MM.1S (cell line): ENCODE measurements around the gene IL11RA.

Experiments
- CTCF ChIP-seq: fragments of 300-600 bp; sonication (generic); IDR thresholded peaks from 2 replicates; pipeline ENCODE4 v1.5.1; 2016; ENCODE audit warnings: antibody characterized with exemption, low read length, mixed read lengths
- EZH2 ChIP-seq: fragments of 300-600 bp; sonication (generic); optimal IDR thresholded peaks from 2 replicates; pipeline ENCODE3; 2017; ENCODE audit warnings: low read depth, mild to moderate bottlenecking, antibody characterized with exemption, low read length, mixed read lengths
- EZH2phosphoT487 ChIP-seq: fragments of 300-600 bp; sonication (generic); IDR thresholded peaks from 2 replicates; pipeline ENCODE4 v1.6.1; 2018; ENCODE audit warnings: antibody characterized with exemption, low read length

- no peak for TF ChIP-seq CTCF
- TF ChIP-seq EZH2: no peak
- TF ChIP-seq EZH2phosphoT487: no peak
These were observed 7.7 kb downstream of the IL11RA start for GRCh38 chr9:34659592-34660253.
